HG03060 (cell line): ENCODE data around the gene KCNB1.

ENCODE experiments used
- ATAC-seq: cut with Tn5 transposase; IDR thresholded peaks from one replicate; pipeline ENCODE4 v1.9.1; 2021; ENCODE audit warnings: low read depth, moderate number of reproducible peaks; ENCODE audit not compliant: unreplicated experiment

Gene KCNB1

GRCh38 chr20:49446808-49447207 lies 35.7 kb downstream of the KCNB1 start:
- ATAC-seq, result no peak

- ATAC-seq, result no peak
Observed at GRCh38 chr20:49446080-49446479, 36.4 kb downstream of the KCNB1 start.

DNA sequence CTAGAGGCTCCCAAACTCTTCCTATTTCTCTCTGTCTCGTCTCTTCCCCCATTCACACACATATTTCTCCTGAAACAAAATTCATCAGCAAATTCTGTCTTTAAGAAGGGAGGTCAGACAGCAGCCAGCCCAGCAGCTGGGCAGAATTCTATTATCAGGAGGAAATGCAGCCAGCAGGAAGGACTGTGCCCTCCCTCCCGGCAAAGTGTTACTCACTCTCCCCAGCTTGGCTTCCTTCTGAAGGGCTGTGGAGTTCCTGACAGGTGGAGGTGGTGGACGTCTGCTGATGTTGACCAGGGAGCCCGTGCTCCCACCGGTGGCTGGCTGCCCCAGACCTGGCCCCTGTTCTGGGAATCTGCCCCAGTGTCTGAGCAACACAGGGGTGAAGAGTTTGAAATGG lies 37.3 kb downstream of the KCNB1 start:
- ATAC-seq, result no peak

- ATAC-seq, result no peak
Observed at GRCh38 chr20:49444553-49444990, 37.9 kb downstream of the KCNB1 start.

DNA sequence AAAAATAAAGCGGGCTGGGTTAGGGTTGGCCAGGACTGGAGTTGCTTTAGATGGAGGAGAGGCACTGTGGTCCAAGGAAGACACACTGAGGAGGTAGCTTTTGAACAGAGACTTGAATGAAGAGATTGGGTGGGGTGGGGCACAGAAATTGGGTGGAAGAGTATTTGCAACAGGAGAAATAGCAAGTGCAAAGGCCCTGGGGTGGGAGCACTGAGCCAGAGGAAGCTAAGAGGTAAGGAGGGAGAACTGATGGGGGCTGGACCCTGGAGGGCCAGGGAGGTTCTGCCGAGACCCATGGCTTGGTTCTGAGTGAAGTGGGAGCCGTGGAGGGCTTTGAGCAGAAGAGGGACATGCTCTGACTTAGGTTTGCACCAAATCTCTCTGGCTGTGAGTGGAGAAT lies 45.4 kb downstream of the KCNB1 start:
- ATAC-seq, result no peak

DNA sequence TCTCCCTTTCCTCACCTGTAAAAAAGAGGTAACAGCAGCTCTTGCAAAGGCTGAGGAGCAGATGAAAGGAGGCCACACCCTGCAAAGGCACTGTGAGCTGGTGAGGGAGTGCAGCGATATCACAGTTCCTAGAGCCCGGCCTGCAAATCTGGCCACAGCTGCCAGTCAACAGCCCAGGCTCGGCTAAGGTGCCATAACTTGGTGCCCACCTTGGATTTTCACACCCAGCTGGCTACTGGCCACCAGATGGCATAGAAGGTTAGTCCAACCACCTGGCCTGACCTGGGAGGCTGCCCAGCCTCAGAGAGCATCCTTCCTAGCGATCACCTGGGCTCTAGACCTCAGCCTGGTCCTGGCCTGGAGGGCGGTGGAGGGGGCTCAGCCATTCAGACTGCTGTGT lies 46.8 kb downstream of the KCNB1 start:
- no peak for ATAC-seq

DNA sequence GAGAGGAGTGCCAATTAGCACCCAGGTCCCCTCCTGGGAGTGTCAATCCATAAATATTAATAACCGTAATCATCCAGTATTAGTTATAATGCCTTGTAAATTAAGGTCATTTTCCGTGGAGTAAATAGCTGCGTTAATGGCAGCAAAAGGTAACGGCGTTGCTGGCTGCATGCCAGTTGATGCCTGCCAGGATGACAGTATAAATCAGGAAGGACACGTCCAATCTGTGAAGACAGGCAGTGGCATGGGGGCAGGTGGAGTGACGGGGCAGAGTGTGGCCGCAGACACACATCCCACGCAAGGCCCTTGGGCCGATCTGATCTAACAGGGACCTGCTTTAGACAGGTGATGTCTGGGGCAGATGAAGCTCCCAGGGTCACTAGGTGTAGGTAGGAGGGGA lies 49.1 kb downstream of the KCNB1 start:
- no peak for ATAC-seq

DNA sequence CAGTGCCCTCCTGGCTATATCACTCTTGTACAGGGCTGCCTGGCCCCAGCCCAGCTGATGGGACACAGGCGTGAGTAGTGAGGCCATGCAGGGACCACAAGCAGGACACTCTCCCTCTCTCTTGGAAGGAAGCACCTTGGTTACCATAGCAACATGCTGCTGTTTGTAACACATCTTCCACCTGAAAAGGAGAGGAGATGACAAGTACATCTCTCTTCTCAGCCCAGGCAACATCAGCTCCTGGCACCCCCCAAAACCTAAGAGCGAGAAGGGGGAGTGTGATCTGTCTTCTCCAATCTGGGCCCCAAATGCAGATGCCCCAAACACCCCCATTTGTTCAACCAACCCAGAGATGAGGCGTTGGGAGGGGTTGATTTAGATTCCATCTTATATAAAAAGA lies 49.9 kb downstream of the KCNB1 start:
- no peak for ATAC-seq

DNA sequence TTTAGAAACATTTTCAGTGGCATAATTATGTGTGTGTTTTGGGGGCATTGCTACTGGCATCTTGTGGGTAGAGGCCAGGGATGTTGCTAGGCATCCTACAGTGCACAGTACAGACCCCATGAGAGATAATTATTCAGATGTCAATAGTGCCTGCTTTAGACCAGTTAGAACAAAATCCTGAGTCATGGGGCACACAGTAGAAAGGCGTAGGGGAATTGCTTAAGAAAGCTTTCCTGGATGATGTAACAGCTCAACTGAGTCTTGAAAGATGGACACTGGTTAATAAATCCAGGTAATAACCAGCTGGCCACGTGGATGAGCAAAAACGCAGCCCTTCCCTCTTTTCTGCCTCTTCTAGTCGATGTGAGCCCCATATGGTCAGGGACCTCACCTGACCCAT lies 51.1 kb downstream of the KCNB1 start:
- no peak for ATAC-seq

DNA sequence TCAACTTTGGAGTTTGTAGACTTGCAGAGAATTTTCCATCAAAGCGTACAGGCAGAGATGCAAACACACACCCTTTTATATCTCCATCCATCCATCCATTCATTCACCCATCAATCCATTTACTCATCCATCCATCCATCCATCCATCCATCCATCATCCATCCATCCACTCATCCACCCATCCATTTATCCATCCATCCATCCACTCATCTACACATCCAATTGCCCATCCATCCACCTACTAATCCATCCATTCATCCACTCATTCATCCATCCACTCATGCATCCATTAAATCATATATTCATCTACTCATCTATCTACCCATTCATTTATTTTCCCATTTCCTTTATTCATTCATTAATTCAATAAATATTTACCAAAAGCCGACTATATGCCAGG lies 52.1 kb downstream of the KCNB1 start:
- no peak for ATAC-seq

DNA sequence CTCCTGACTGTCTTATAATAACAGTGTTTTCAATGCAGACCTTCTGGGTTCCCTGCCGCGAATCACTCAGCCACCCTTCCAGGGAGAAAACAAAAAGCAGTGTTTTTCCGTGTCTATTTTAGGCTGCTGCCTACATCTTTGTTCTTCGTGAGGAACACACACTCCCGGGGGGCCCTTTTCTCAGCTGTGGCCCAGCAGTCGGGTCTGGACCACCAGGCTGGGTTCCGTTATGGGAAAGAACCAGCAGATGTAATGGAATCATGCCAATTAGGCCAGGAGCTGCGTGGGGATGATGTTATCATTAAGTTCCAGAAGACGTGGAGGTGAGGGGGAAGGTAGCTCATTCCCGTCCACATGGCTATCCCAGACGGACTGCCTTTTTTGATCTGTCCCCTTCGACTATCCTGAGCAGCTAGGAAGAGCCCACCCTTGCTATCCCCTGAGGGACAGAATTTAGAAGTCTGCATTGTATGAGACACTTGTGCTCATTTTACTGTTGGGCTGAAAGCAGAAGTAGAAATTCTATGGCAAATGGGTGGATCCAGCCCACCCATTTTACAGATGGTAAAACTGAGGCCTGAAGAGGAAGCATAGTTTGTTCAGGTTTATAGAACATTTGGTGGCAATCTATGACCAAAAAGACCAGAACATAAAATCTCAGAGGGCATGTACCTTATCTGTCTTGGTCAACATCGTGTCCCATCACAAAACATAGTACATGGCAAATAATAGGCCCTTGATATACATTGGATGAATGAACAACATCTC lies 54.5 kb downstream of the KCNB1 start:
- ATAC-seq, result no peak

DNA sequence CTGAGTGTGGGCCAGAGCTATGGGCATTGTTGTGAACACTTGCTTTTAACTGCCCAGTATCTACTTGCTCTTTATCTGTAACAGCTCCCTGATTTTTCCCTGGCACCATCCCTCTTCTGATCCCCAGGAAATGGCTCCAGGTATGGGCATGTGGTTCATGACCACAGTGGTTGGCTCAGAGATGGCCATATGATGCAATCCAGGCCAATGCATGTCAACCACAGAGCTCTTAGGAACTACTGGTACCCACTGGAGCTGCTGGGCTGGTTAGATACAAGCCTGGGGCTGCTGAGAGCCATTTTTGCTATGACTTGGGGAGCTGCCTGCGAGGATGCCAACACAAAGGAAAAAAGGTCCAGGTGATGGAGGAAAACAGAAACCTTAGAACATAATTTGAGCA lies 55.6 kb downstream of the KCNB1 start:
- no peak for ATAC-seq

DNA sequence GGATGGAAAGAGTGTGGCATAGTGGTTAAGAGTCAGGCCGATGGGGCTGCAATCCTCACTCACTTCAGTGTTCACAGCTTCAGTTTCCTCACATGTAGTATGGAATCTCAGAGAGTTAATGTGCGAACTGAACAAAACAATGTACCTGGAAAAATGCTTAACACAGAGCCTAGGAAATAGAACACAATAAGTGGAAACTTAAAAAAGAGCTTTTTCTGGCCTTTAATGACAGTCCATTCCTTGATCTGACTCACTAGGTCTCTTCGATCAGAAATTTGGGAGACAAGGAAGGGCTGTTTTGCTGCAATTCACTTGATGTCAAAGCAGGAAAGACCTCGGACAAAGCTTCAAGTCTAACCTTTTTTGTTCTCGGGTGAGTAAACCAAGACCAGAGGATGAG lies 56.1 kb downstream of the KCNB1 start:
- ATAC-seq, result no peak

DNA sequence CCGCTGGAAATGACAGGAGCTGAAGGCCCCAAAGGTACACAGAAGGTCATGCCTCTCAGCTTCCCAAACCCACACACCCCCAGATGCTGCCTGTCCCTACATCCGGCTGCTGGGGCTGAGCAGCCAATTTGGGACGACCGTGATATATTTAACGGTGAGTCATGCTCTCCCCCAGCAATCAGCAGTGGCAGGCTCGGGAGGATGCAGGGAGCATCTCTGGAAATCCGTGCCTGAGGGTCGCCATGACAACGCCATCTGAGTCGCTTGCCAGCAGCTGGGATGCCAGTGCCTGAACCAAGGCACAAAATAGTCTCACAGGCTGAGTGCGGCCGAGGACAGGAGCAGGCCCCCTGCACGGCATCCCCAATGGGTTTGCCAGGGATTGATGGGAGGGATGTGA lies 57.9 kb downstream of the KCNB1 start:
- no peak for ATAC-seq

- ATAC-seq, result no peak
Observed at GRCh38 chr20:49422161-49422560, 60.3 kb downstream of the KCNB1 start.

DNA sequence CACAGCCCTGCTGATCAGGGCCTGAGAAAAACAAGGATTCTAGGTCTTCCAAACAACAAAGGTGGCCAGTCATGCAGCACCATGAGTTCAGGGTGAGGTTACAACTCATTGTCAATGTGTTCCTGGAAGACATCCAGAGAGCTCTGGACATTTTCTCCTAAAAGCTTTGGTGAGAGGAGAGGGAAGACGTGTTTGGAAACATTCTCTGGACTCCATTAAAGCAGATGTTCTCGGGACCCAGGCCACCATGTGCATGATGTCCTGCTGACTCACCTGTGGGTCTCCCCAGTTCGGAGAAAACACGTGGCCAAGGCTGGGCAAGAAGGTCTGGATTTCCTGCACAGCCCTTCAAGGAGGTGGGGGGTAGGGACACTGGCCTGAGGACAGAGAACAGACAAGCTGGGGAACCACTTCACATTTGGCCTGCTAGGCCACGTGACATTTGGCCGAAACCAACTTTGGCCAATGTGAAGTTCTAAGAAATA lies 61.6 kb downstream of the KCNB1 start:
- no peak for ATAC-seq

DNA sequence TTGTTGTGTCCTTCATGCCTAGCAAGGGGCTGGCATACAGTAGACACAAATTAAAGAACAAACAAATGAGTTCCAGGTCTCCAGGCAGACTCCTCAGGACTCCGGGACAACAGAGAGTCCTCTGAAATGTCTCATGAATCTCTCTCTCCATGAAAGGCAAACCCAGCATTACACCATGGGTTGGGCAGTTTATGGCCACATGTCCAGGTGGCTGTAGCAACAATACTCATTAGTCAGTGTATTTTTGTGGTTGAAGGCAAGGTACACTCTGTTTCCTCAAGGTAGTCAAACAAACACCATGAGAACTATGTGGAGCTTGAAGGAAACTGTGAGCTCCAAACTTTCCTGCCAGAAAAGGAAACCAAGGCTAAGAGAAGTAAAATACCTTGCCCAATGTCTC lies 62.2 kb downstream of the KCNB1 start:
- no peak for ATAC-seq

GRCh38 chr20:49419785-49420184 lies 62.7 kb downstream of the KCNB1 start:
- no peak for ATAC-seq

DNA sequence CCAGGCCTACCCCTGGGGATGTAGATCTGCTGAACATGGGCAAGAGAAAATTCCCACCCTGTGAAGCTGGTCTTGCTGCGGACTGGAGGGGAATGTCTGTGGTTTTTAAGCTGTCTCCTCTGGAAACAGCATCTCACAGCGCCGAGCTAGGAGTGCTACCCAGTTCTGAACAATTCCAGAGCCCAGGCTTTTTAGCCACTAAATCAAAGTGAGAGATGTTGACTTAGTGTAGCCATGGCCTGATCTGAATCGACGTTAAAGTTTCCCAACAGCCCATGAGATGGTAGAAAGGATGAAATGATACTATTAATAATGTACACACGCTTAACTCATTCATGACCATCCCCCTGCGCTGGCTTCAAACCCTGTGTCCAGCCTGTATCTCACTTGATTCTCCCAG lies 63.7 kb downstream of the KCNB1 start:
- no peak for ATAC-seq

- ATAC-seq, result no peak
Observed at GRCh38 chr20:49417843-49418555, 64.5 kb downstream of the KCNB1 start.

DNA sequence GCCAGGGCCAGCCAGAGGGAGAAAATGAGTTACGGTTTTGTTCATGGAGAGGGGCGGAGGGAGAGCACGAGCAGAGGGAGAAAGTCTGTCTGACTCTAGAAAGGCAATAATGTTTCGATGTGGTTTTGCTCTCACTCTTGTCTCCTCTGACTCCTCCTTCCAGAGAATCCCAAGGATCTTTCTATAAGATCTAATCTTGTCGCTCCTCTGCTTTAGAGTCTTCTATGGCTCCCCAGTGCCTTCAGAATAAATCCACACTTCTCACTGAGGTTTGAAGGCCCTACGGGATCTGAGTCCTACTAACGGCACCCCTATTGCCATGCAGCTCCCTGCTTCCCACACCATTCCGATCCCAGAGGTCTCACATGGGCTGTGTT lies 66.8 kb downstream of the KCNB1 start:
- ATAC-seq, result no peak

- no peak for ATAC-seq
Observed at GRCh38 chr20:49415005-49415667, 67.3 kb downstream of the KCNB1 start.
